Measurements from ENCODE around the gene TSPO2.

DNA sequence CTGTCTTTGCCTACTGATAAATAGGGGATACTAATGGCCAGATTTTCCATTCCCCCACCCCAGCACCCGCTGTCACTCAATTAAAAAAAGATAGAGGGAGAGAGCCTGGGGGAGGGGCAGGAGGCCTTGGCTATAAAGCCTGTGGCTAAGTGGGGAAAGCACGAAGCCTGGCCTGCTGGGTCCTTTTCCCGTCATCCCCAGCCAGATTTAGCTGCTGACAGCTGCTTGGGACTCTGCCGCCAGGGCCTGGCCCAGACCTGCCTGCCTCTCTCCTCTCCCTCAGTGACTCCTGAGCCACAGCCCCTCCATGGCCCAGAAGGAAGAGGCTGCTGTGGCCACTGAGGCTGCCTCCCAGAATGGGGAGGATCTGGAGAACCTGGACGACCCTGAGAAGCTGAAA, 10.8 kb downstream of the TSPO2 start, which contains the start of gene APOBEC2:
- TF ChIP-seq, protein P1, sequence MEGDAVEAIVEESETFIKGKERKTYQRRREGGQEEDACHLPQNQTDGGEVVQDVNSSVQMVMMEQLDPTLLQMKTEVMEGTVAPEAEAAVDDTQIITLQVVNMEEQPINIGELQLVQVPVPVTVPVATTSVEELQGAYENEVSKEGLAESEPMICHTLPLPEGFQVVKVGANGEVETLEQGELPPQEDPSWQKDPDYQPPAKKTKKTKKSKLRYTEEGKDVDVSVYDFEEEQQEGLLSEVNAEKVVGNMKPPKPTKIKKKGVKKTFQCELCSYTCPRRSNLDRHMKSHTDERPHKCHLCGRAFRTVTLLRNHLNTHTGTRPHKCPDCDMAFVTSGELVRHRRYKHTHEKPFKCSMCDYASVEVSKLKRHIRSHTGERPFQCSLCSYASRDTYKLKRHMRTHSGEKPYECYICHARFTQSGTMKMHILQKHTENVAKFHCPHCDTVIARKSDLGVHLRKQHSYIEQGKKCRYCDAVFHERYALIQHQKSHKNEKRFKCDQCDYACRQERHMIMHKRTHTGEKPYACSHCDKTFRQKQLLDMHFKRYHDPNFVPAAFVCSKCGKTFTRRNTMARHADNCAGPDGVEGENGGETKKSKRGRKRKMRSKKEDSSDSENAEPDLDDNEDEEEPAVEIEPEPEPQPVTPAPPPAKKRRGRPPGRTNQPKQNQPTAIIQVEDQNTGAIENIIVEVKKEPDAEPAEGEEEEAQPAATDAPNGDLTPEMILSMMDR (IDR thresholded peaks at IDR 0.05): no peak
- TF ChIP-seq POLR2A (IDR thresholded peaks at IDR 0.05): no peak

All from tibial nerve (tissue), 3 donors.